GM19193 (cell line): ENCODE results near the gene MUC4.

ENCODE experiments used
- POLR2A ChIP-seq: IDR thresholded peaks from 4 replicates; pipeline ENCODE4 v1.6.1; 2011; ENCODE audit not compliant: insufficient read depth, insufficient read length; ENCODE audit errors: extremely low read depth

The MUC4 gene

GRCh38 chr3:195763076-195763830, 48.5 kb downstream of the MUC4 start:
- no peak for TF ChIP-seq POLR2A

- no peak for TF ChIP-seq POLR2A
Observed at GRCh38 chr3:195762611-195763010, 49.1 kb downstream of the MUC4 start.

- TF ChIP-seq POLR2A, result no peak
Observed at GRCh38 chr3:195762249-195762585, 49.5 kb downstream of the MUC4 start.

- TF ChIP-seq POLR2A, result no peak
Observed at GRCh38 chr3:195761567-195762248, 50.0 kb downstream of the MUC4 start.

- no peak for TF ChIP-seq POLR2A
Observed at GRCh38 chr3:195761123-195761566, 50.6 kb downstream of the MUC4 start.

- no peak for TF ChIP-seq POLR2A
Observed at GRCh38 chr3:195760345-195761122, 51.2 kb downstream of the MUC4 start.

DNA sequence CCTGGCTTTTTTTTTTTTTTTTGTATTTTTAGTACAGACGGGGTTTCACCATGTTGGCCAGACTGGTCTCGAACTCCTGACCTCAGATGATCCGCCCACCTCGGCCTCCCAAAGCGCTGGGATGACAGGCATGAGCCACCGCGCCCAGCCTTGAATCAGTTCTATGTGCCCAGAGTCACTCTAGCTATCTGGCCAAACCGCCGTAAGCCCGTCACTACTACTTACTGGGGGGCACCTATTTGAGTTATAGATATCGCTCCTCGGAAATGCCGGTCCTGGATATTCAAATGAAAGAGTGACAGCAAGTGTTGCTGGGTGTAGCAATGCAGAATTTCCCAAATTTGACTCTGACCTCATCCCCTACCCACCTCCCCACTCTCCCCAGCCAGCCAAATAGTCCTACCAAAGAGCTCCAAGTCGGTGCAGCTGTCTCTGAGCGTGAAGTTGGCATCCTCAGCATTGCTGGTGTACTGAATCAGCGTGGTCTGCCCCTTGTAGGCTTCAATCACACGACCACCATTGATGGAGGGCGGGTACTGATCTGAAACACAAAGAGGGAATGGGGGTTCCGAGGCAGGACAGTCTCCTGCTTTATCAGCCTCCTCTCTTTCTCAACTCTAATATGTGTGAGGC, 52.9 kb downstream of the MUC4 start:
- TF ChIP-seq POLR2A, result no peak

DNA sequence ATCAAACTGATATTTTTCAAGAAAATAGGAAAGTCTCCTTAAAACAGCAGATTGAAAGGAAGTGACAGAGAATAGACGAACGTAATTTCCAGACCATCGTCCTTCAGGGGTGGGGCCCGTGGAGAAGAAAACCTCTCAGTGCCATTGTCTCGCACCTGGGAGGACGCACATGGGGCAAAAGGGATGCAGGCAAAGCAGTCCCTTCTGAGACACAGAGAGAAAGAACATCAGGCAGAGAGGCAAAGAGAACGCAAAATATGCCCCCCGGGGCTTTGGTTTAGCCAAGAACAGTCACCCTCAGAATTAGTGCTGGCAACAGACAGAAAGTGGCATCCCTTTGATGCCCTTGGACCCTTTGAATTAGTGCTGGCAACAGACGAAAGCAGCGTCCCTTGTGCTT, 53.9 kb downstream of the MUC4 start:
- no peak for TF ChIP-seq POLR2A

GRCh38 chr3:195757438-195757770, 54.3 kb downstream of the MUC4 start:
- no peak for TF ChIP-seq POLR2A

DNA sequence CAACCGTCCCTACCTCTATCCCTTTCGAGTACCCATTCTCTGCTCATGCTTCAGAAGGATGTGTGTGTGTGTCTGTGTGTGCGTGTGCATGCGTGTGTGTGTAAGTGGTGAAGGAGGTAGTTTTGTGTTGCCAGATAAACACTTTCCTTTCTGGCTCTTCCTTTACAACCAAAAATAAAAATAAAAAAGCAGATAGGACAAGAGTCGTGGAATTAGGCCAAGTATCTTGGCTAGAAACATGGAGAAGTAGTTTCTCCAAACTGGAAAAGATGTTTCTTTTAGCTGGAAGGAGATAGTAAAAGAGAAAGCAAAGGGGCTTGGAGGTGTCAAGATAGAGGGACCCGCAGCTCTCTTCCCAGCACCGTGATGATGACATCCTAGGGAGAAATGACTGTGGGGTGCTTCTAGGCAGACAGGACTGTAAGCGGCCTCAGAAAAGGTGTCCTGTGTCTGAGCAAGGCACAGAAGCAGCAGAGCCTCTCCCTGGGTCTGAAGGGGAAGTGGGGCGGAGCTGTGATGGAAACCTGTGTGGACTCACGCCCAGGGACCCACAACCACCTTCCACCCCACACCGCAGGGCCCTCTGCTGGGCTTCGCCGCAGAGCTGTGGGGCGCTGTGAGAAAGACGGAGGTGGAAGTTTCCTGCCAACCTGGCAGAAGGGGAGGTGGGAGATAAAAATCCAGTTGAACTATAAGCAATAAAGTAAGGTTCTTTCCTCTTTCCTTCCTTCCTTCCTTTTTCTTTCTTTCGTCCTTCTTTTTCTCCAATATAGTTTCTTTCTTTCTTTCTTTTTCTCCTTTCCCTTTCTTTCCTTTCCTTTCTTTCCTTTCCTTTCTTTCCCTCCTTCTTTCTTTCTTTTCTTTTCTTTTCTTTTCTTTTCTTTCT, 55.7 kb downstream of the MUC4 start:
- no peak for TF ChIP-seq POLR2A

- TF ChIP-seq POLR2A, result no peak
Observed at GRCh38 chr3:195755391-195755790, 56.3 kb downstream of the MUC4 start.

- no peak for TF ChIP-seq POLR2A
Observed at GRCh38 chr3:195754906-195755305, 56.8 kb downstream of the MUC4 start.

GRCh38 chr3:195754141-195754540, 57.6 kb downstream of the MUC4 start:
- TF ChIP-seq POLR2A, result no peak

DNA sequence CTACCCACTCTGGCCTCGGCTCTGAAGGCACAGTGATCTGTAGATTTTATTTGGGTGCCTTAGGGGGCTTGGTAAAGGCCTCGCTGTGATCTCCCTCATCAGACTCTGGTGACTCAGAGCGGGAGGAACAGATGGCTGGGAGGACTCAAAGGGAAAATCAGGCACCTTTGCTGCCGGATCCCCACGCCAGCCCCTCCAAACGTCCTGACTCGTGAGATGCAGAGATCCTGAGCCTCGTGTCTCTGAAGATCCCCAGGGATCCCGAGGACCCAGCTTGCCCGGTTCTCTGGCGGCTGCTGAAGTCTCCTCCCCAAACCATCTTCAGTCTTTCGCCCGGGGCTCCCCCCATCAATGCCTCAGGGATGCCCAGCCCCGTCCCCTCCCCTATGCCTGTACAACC, 58.1 kb downstream of the MUC4 start:
- no peak for TF ChIP-seq POLR2A
